ENCODE measurements around the gene KLHL10.

DNA sequence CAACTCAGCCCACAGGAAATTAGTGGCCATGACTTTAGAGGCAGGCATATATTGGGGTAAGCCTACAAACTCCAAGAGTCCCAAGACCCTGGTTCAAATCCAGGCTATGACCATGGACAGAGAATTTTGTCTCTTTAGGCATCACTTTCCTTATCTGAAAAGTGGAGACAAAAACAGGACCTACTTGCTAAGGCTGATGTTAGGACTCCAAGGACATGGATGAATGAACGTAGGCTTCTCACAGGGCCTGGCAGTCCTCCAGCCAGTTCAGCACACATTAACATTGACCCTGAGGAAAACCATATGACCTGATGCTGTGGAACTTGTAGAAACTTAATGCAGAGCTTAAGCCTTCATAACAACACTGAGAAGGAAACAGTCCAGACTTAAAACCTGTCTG, 23.4 kb upstream of the KLHL10 start:
- TF ChIP-seq, protein P1, sequence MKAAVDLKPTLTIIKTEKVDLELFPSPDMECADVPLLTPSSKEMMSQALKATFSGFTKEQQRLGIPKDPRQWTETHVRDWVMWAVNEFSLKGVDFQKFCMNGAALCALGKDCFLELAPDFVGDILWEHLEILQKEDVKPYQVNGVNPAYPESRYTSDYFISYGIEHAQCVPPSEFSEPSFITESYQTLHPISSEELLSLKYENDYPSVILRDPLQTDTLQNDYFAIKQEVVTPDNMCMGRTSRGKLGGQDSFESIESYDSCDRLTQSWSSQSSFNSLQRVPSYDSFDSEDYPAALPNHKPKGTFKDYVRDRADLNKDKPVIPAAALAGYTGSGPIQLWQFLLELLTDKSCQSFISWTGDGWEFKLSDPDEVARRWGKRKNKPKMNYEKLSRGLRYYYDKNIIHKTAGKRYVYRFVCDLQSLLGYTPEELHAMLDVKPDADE (IDR thresholded peaks at IDR 0.05) = no peak
- TF ChIP-seq NANOG (IDR thresholded peaks at IDR 0.05; ENCODE audit: borderline replicate concordance) = no peak
- no peak for TF ChIP-seq CTCF (conservative IDR thresholded peaks at IDR 0.05; ENCODE audit: low read depth in 2 of 2)
- no peak for TF ChIP-seq POLR2AphosphoS5 (IDR thresholded peaks at IDR 0.05; ENCODE audit: low read depth)
- no peak for TF ChIP-seq EZH2phosphoT487 (IDR thresholded peaks at IDR 0.05; ENCODE audit: unreplicated experiment)
- no peak for TF ChIP-seq ZNF331 (CRISPR knock-in tag; IDR thresholded peaks at IDR 0.05; ENCODE audit: low read depth)
- no peak for TF ChIP-seq CREB1 (CRISPR knock-in tag; IDR thresholded peaks at IDR 0.05; ENCODE audit: low read depth)
- TF ChIP-seq REST (IDR thresholded peaks at IDR 0.05; ENCODE audit: unreplicated experiment) = no peak
- no peak for TF ChIP-seq EZH2 (IDR thresholded peaks at IDR 0.05; ENCODE audit: low read depth, unreplicated experiment)
- no peak for TF ChIP-seq ZNF114 (CRISPR knock-in tag; IDR thresholded peaks at IDR 0.05)

Data from GM23338 (cell line).